CD4-positive, alpha-beta T cell treated with Interleukin-6 for 4 hours (primary cell): ENCODE measurements around the gene PRKAB2.
"Not testable (repeated sequence)": the region's sequence is repeated elsewhere in the genome, so short reads cannot be mapped to it uniquely, and the experiment has no call there.

ENCODE experiments used
- DNase-seq: peaks from one replicate; pipeline ENCODE4 v3.0.0-alpha.2; 2020; ENCODE audit warnings: mixed read lengths

Gene PRKAB2

GRCh38 chr1:147109041-147109440 is 63.2 kb downstream of the PRKAB2 start:
- DNase-seq = no peak

GRCh38 chr1:147106407-147106881 is 65.8 kb downstream of the PRKAB2 start:
- not testable (repeated sequence) for DNase-seq

DNA sequence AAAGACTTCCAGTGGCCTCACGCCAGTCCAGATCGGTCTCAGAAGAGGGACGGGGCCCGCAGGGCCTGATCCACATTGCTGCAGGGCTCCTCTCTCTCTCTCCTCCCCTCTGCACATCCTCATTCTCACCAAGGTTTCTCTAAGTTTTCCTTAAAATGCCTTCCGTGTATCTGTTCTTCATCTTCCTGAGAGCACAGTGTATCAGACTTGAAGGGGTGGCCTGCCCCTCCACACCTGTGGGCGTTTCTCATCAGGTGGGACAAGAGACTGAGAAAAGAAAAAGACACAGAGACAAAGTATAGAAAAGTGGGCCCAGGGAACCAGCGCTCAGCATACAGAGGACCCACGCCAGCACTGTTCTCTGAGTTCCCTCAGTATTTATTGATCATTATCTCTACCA is 66.4 kb downstream of the PRKAB2 start:
- no peak for DNase-seq
